Measurements from ENCODE around the gene HKDC1.

DNA sequence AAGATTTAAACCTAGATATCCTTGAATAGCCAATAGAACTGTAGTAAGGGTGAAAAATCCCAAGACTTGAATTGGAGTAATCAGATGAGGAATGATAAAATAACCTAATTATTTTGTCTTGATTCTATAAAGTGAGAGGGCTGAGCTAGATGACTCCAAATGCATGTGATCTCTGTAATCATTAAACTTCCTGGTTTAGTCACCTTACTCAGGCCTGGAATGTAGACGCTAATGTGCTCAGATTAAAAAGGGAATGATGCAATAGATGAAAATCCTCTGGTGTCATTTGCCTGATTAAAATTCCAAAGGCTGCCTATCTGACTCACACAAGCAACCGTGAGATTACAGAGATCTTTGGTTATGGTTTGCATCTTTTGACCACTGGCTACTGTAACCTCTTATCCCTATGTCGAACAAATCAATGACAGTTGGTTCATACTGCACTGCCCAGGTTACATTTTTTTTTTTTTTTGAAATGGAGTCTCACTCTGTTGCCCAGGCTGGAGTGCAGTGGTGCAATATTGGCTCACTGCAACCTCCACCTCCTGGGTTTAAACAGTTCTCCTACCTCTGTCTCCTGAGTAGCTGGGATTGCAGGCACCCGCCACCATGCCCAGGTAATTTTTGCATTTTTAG is 2.9 kb upstream of the HKDC1 start:
- no peak for TF ChIP-seq POLR2A (IDR thresholded peaks at IDR 0.05)
- TF ChIP-seq CTCF (IDR thresholded peaks at IDR 0.05), result no peak
- TF ChIP-seq EP300 (IDR thresholded peaks at IDR 0.05), result no peak
- TF ChIP-seq POLR2AphosphoS5 (IDR thresholded peaks at IDR 0.05), result no peak

Measured in suprapubic skin (tissue), 4 donors.